22Rv1 (cell line): ENCODE measurements around the gene CTNNAL1.

Source experiments
- ZFX ChIP-seq: fragments of 450-650 bp; IDR thresholded peaks from 2 replicates; pipeline ENCODE4 v1.6.1; 2017; ENCODE audit warnings: antibody characterized with exemption, borderline replicate concordance
- TF ChIP-seq, protein P1 (sequence below): fragments of 450-650 bp; IDR thresholded peaks from 2 replicates; pipeline ENCODE4 v1.5.1; 2017; ENCODE audit warnings: mild to moderate bottlenecking

DNA sequence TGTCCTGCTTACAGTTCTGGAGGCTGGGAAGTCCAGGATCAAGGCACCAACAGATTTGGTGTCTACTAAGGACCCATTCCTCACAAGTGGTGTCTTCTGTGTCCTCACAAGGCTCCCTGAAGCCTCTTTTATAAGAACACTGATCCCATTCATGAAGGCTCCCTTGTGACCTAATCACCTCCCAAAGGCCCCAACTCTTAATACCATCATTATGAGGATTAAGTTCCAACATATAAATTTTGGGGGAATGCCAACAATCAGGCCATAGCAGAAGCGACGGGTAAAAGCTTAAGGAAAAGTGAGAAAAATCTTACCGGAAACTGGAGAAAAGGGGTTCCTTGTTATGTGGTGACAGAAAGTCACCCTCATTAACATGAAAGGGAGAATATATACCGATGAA, 11.2 kb downstream of the CTNNAL1 start:
- TF ChIP-seq, protein P1, sequence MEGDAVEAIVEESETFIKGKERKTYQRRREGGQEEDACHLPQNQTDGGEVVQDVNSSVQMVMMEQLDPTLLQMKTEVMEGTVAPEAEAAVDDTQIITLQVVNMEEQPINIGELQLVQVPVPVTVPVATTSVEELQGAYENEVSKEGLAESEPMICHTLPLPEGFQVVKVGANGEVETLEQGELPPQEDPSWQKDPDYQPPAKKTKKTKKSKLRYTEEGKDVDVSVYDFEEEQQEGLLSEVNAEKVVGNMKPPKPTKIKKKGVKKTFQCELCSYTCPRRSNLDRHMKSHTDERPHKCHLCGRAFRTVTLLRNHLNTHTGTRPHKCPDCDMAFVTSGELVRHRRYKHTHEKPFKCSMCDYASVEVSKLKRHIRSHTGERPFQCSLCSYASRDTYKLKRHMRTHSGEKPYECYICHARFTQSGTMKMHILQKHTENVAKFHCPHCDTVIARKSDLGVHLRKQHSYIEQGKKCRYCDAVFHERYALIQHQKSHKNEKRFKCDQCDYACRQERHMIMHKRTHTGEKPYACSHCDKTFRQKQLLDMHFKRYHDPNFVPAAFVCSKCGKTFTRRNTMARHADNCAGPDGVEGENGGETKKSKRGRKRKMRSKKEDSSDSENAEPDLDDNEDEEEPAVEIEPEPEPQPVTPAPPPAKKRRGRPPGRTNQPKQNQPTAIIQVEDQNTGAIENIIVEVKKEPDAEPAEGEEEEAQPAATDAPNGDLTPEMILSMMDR, result no peak
- TF ChIP-seq ZFX, result no peak
